HCEC 1CT (cell line): ENCODE data around the gene PAK4.
"Not testable (repeated sequence)": the region's sequence is repeated elsewhere in the genome, so short reads cannot be mapped to it uniquely, and the experiment has no call there.

Experiments used
- DNase-seq: peaks from one replicate; pipeline ENCODE4 v3.0.0-alpha.2; 2017

PAK4 gene

GRCh38 chr19:39130337-39131254 lies 5.0 kb downstream of the PAK4 start:
- DNase-seq, result no peak

DNA sequence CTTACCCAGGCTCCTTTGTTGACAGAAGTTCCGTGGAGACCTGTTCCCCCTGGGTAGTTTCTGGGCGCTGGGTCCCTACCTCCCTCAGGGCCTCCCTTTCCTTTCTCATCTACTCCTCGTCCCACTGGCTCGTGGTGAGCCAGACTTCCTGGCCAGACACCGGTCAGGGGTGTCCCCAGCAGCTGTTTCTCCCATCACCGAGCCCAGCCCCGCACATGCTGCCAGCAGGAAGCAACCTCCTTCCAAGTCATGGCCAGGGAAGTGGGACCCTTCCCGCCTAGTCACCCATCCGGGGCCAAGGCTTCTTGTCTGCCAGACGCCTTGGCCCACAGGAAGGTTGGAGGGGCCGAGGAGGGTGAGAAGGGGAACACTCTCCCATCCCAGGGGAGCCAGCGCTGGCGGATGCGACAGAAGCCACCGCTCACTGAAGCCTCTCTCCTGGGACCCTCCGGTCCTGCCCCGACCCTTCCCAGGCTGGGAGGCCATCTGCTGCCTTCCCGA lies 5.7 kb downstream of the PAK4 start:
- no peak for DNase-seq

DNA sequence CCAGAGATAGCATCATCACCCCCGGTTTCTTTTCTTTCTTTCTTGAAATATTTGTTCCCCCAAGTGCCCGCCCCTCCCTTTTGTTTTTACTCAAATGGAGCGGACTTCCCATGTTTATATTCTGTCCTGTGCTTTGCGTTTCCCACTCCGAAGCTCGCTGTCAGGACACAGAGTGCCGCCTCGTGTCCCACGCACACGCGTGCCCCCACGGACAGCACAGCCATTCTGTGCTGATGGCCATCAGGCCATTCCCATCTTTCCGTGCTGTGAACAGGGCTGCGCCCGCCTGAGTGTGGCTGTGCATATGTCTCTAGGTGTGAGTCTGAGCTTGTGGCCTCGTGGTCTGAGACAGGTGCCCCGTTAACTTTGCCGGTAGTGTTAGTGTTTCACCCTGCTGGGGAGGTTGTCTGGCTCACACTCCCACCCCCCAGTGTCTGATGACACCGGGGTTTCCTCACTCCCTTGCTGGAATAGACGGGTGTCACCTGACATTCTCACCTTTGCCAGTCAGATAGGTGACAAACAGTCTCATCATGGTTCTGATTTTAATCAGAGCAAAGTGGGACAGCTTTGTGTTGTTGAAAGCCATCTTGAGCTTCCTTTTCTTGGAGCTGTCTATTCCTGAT lies 6.9 kb downstream of the PAK4 start:
- no peak for DNase-seq

- no peak for DNase-seq
Observed at GRCh38 chr19:39133431-39134270, 8.1 kb downstream of the PAK4 start.

- DNase-seq, result no peak
Observed at GRCh38 chr19:39135701-39136100, 10.1 kb downstream of the PAK4 start.

DNA sequence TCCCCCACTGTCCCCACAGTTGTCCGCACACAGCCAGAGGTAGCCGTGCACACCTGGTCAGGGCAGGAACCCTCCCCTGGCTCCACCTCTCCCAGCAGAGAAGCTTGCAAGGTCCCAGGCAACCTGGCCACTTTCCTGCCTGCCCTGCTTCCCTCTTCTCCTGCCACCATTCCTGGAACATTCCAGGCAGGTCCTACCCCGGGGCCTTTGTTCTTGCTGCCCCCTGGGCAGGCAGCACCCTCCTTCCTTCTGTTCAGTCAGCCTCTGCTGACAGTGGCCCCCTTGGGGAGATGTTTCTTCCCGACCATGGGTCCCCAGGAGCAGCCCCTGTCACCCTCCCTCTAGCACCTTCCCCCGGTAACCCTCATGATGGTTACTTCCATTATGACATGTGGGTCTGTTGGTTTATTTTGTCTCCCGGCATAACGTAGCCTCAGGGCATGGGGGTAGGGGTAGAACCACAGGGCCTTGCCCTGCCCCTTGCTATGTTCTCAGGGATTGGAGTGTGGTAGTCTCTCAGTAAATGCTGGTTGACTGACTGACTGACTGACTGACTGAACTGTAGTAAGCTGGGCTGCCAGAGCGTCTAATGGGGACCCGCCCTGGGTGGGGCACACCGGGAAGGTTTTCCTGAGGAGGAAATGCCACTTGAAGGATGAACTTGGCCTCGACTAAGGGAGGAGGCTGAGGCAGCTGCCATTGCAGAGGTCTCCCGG lies 10.8 kb downstream of the PAK4 start:
- no peak for DNase-seq

DNA sequence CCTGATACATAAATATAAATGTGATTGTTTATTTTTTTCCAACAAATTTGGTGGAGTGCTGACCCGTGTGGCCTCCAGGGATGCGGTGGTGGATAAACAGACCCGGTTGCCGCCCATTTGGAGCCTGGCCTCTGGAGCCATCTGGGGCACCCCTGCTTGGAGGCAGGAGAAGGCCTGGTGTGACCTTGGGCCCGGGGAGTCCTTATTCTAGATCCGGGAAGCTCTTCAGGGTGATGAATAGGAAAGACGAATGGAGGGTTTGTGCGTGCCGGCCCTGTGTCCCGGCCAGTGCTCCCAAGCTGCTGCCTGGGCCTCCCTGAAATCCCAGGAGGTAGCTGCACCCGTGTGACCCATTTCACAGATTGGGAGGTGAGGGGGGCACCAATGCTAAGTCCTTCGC lies 11.5 kb downstream of the PAK4 start:
- no peak for DNase-seq

- no peak for DNase-seq
Observed at GRCh38 chr19:39138221-39139211, 12.9 kb downstream of the PAK4 start.

DNA sequence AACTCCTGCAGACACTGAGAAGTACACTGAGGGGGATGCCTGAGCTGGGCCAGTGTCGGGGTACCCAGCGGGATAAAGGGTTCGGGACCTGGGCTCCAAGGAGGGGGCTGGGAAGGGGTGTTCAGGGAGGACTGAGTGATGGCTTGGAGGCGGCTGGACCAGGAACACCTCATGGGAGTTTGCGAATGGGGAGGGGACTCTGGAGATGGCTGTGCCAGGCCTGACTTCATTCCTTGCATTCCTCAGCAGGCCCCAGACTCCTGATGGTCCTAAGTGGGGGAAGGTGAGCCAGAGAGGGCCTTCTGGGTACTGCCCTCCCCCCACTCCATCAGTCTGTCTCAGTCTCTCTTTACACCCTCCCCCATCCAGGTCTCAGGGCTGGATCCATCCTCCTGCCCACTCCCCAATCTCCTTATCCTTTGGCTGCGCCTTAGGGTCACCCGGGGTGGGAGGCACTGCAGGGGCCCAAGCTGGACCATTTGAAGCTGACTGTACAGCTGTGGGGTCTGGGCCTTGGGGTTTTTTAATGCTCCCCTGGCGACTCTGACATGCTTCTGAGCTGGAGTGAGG lies 13.8 kb downstream of the PAK4 start:
- no peak for DNase-seq

- DNase-seq, result no peak
Observed at GRCh38 chr19:39139971-39140453, 14.4 kb downstream of the PAK4 start.

DNA sequence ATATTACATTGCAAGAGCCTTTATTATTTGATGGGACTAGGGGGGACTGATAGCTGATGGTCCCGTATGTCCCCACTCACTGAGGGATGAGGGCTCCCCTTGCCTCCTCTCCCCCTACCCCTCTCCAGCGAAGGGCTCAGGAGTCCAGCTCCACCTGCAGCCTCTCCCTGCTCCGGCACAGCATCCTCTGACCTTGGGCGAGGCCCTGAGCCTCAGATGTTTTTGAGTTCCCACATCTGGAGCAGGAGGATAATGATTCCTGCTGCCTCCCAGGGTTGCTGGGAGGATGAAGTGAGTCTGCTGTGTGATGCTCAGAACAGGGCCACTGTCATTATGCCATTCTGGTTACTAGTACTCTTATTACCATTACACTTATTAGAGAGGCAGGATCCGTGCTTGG lies 15.0 kb downstream of the PAK4 start:
- no peak for DNase-seq

DNA sequence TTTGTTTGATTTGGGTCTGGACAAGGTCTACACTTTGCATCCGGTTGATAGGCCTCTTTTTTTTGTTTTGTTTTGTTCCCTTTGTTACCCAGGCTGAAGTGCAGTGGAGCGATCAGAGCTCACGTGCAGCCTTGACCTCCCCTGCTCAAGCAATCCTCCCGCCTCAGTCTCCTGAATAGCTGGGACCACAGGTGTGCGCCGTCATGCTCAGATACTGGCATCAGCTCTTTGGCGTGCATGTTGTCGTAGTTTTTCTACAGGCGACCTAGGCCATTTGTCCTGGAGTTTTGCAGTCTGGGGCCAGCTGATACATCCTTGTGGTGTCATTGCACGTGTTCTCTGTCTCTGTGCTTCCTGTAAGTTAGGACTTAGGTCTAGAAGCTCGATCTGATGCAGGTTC lies 16.3 kb downstream of the PAK4 start:
- no peak for DNase-seq

DNA sequence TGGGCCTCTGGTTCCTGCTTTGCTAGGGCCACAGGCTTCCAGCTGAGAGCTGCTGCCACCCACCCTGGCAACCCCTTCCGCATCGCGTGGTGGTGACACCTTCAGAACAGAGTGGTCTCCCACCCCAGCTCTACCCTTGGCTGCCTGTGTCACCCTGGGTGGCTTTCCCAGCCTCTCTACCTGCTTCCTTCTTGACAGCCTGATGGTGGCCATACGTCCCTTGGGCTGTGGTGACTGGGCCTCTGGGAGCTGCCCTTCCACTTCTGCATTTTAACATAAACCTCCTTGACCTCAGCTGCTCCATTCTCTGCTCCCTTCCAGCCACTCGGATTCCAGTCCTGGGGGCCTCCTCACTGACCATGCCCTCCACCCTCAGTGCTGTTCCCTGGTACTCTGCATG lies 17.0 kb downstream of the PAK4 start:
- DNase-seq, result no peak

GRCh38 chr19:39143757-39144289 lies 18.2 kb downstream of the PAK4 start:
- DNase-seq, result not testable (repeated sequence)

DNA sequence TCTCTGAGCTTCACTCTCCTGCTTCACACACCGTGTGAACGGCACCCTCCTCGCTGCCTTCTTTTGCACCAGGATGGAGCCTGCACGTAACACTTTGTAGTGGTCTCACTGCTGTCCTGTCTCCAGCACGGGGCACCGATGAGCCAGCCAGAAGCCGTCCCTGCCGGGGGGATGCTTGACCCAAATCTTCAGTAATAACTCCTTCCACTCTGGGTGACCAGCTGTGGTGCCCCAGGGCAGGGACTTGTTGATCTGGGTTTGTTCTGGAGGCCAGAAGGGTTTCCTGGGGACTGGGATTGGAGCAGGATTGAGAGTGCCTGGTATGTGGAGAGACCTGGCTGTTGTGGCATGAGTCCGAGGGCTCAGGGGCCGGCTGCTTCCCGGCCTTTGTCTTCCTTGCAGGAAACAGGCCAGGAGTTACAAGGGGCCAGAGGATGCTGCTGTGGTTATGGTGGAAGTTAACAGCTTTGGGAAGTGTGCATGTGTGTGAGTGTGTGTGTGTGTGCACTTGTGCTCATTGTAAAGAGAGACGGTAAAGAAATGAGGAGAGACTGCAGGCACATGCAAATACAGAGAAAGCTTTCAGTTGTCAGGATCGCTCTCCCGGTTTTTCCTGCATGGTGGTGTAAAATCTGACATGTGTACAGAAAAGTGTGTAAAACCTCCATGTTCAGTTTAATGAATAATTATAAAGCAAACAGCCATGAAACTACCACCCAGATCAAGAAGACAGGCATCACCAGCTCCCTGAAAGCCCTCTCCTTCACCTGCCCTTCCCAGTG lies 18.9 kb downstream of the PAK4 start:
- no peak for DNase-seq

DNA sequence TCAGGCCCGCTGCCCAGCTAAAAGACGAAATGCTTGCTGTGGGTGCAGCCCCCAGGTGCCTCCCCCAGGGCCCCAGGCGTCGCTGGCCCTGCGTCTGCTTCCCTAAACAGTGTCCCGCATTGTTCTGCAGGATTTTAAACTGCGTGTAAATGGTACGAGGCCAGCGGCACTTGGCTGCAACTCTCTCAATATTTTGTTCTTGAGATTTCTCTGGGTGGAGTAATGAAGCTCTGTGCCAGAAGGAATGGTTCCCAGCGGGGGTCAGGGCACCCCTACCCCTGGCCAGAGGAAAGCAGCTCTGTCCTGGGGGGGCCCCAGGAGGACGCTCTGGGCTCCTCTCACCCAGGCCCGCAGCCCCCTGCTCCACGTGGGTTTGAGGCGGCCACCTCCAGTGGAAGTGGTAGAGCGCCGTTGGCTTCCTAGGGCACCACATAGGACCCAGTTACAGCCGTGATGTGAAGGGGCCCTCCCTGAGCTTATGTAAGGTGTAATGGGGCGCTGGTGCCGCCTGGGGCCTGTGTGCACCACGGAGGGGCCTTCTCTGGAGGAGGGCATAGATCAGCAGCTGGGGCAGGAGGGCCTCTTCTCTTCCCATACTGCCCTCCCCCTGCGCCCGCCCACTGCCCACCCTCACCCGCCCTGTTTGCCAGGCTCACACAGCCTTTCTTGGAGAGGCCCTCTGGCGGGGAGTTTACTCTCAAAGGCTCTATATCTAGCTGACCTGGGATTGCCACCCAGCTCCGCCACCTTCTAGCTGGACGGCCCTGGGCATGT lies 19.8 kb downstream of the PAK4 start:
- DNase-seq, result no peak

- DNase-seq, result no peak
Observed at GRCh38 chr19:39146091-39146490, 20.5 kb downstream of the PAK4 start.

DNA sequence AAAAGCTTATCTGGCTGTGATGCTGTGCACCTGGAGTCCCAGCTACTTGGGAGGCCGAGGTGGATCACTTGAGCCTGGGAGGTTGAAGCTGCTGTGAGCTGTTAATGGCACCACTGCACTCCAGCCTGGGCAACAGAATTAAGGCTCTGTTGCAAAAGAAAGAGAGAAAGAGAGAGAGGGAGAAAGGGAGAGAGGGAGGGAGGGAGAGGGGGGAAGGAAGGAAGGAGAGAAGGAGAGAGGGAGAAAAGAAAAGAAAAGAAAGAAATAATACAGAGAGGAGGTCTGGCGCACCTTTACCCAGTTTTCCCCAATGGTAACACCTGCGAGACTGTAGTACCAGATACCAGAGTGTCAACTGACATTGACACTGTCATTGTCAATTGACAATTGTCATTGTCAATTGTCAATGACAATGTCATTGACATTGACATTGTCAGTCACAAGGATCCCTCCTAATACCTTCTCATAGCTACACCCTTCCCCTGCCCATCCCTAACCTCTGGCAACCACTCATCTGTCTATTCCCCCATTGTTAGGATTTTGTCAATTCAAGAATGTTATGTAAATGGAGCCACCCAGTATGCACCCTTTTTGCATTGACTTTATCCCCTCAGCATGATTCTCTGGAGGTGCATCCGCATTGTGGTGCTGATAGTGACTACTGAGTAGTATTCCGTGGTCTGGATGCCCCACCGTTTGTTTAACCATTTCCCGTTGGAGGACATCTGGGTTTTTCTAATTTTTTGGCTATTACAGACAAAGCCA lies 21.3 kb downstream of the PAK4 start:
- no peak for DNase-seq
